K562 (cell line): ENCODE results near the gene SLC28A1. TPM values are rescaled to one million over a fixed set of nuclear protein-coding genes. Genes with fewer than 3 reads are reported as not detected.

Source experiments
- ATAC-seq: fragments of 200-7000 bp; cut with Tn5 transposase; 3 replicates; pipeline ENCODE4 v1.9.1; 2020; ENCODE audit warnings: moderate library complexity
- BruUV-seq: library from RNA; stranded (reverse); fragments of 400-500 nt; replicated peaks from 2 replicates; lab custom pipeline; 2021; lab: Mats Ljungman, UMichigan
- CTCF ChIA-PET: fragments of 300-600 bp; formaldehyde crosslinking; extraction: SDS; loops from one replicate; lab custom pipeline; 2021; ENCODE audit warnings: low intra/inter-chr PET ratio; lab: Yijun Ruan, JAX
- POLR2A ChIA-PET: fragments of 300-600, 350-650 bp; sonication (Branson Sonifier 250); formaldehyde crosslinking; extraction: SDS; loops from one replicate; lab custom pipeline; 2021; ENCODE audit warnings: antibody characterized with exemption, inconsistent platforms; lab: Yijun Ruan, JAX
- DNase-seq, 4 experiments: peaks; one replicate each; pipeline versions ENCODE4 v3.0.0 to v3.0.0-alpha.2; 2011 to 2018; ENCODE audit warnings: low spot score in 3 of 4, mixed read lengths in 3 of 4; ENCODE audit errors: extremely low read depth in 1 of 4
- FAIRE-seq: peaks from 2 replicates; lab custom pipeline; 2011; peaks lifted over from hg19 to GRCh38; lab: Jason Lieb, UNC
- H2AFZ ChIP-seq: 2 replicates; pipeline ENCODE4 v1.6.0; 2011; ENCODE audit warnings: low read depth, low read length, control low read depth, inconsistent platforms
- H3K27ac ChIP-seq: fragments of 200-600 bp; 3 replicates; pipeline ENCODE4 v1.8.0; 2011; ENCODE audit warnings: low read depth, mild to moderate bottlenecking, control low read depth, inconsistent platforms, low read length, moderate library complexity, mixed read lengths; ENCODE audit errors: extremely low read depth
- H3K27me3 ChIP-seq, 2 experiments: fragments of 300-600 bp in 1 of 2; 2 replicates in 1 of 2; 3 replicates in 1 of 2; pipeline versions ENCODE4 v1.6.0 to v1.8.0; 2011; ENCODE audit warnings: inconsistent platforms in 2 of 2, low read length in 2 of 2, mild to moderate bottlenecking in 1 of 2, mixed read lengths in 1 of 2, moderate library complexity in 1 of 2; ENCODE audit not compliant: control insufficient read depth in 2 of 2, insufficient read depth in 2 of 2
- H3K36me3 ChIP-seq: fragments of 300-600 bp; 3 replicates; pipeline ENCODE4 v1.8.0; 2011; ENCODE audit warnings: mild to moderate bottlenecking, low read length, inconsistent platforms; ENCODE audit not compliant: control insufficient read depth, insufficient read depth
- H3K4me1 ChIP-seq, 2 experiments: fragments of 200-600 bp in 1 of 2; replicated peaks in 1 of 2; 2 replicates in 1 of 2; 3 replicates in 1 of 2; pipeline versions ENCODE4 v1.5.1 to v1.8.0; 2011; ENCODE audit warnings: inconsistent platforms in 2 of 2, low read length in 2 of 2, mild to moderate bottlenecking in 1 of 2, mixed read lengths in 1 of 2, moderate library complexity in 1 of 2; ENCODE audit not compliant: control insufficient read depth in 2 of 2, insufficient read depth in 2 of 2
- H3K4me2 ChIP-seq: 2 replicates; pipeline ENCODE4 v1.6.1; 2011; ENCODE audit warnings: low read length, control low read depth, inconsistent platforms, mixed read lengths; ENCODE audit not compliant: insufficient read depth
- H3K4me3 ChIP-seq: fragments of 200-600 bp; sonication (generic), shearing (Covaris generic); 2 replicates; pipeline ENCODE4 v1.5.1; 2016; ENCODE audit warnings: control low read depth, inconsistent platforms
- H3K79me2 ChIP-seq: fragments of 200-600 bp; 3 replicates; pipeline ENCODE4 v1.8.0; 2011; ENCODE audit warnings: low read length, inconsistent platforms; ENCODE audit not compliant: control insufficient read depth, insufficient read depth
- H3K9ac ChIP-seq, 2 experiments: 2 replicates each; pipeline versions ENCODE4 v1.6.0 to v1.6.1; 2011; ENCODE audit warnings: low read depth in 2 of 2, low read length in 2 of 2, control low read depth in 1 of 2, inconsistent platforms in 1 of 2, mild to moderate bottlenecking in 1 of 2, mixed read lengths in 1 of 2; ENCODE audit not compliant: insufficient read depth in 1 of 2
- H3K9me1 ChIP-seq: one replicate; pipeline ENCODE4 v1.6.0; 2011; ENCODE audit warnings: inconsistent platforms, mild to moderate bottlenecking, low read length, moderate library complexity; ENCODE audit not compliant: control insufficient read depth, insufficient read depth
- H3K9me3 ChIP-seq: replicated peaks from 2 replicates; pipeline ENCODE4 v1.5.1; 2011; ENCODE audit warnings: low read depth, low read length, inconsistent platforms; ENCODE audit not compliant: control insufficient read depth, insufficient read depth
- H4K20me1 ChIP-seq: replicated peaks from 2 replicates; pipeline ENCODE4 v1.6.1; 2011; ENCODE audit warnings: low read length, inconsistent platforms, mixed read lengths; ENCODE audit not compliant: control insufficient read depth, insufficient read depth
- CHD4 ChIP-seq: fragments of 200-600 bp; sonication (generic); IDR thresholded peaks from 3 replicates; pipeline ENCODE4 v1.6.1; 2012; ENCODE audit warnings: low read depth, mild to moderate bottlenecking, mixed read lengths, low read length, inconsistent platforms; ENCODE audit not compliant: insufficient read depth, insufficient replicate concordance, poor library complexity, severe bottlenecking
- MTA2 ChIP-seq: fragments of 450-650 bp; IDR thresholded peaks from 2 replicates; pipeline ENCODE4 v1.6.1; 2016; ENCODE audit warnings: low read depth
- RHOXF2B ChIP-seq: fragments of 250-450 bp; sonication (Bioruptor Pico); conservative IDR thresholded peaks from 2 replicates; pipeline ENCODE4 v1.5.1; 2021
- ZC3H8 ChIP-seq: fragments of 450-650 bp; IDR thresholded peaks from 2 replicates; pipeline ENCODE4 v1.6.1; 2017
- WGBS: fragments of 100-300 bp; shearing (Covaris generic); methylation state at CpG from one replicate; pipeline ENCODE4 v1.1.6; 2016; ENCODE audit warnings: low coverage, mixed read lengths; ENCODE audit not compliant: insufficient coverage; ENCODE audit errors: missing lambda C conversion rate; 5-methylcytosine and 5-hydroxymethylcytosine counted together
- in situ Hi-C: fragments of 300-500 bp; cut with MboI; formaldehyde crosslinking; loops from 4 replicates; pipeline ENCODE4 v1.15.0; 2018; ENCODE audit warnings: inconsistent platforms, mixed read lengths
- intact Hi-C: fragments of 100-400 bp; cut with micrococcal nuclease; formaldehyde crosslinking; loops from 2 replicates; pipeline ENCODE4 v1.14.2; 2022
- polyA plus RNA-seq, 8 experiments: library from polyadenylated mRNA; depleted of rRNA in 4 of 8; stranded (reverse) in 5 of 8; unstranded in 3 of 8; fragments of >200 nt; fragmentation: Nextera tagmentation in 2 of 8; fragmentation: Illumina TruSeq in 1 of 8; extraction: Ambion mirVana in 2 of 8; extraction: Trizol in 1 of 8; gene quantifications; 2 replicates each; pipeline versions ENCODE4 v1.2.1 to v1.2.3, GENCODE V29; 2011 to 2014; ENCODE audit warnings: inconsistent platforms in 1 of 8, missing spikeins in 1 of 8
- total RNA-seq, 7 experiments: library from RNA; depleted of rRNA in 6 of 7; stranded (reverse); fragments of >200 nt in 6 of 7; fragmentation: Illumina TruSeq in 2 of 7; extraction: Trizol in 2 of 7; gene quantifications; 2 replicates each; pipeline versions ENCODE4 v1.2.1 to v1.2.3, GENCODE V29; 2011 to 2021; ENCODE audit warnings: low replicate concordance in 1 of 7
- TF ChIP-seq, protein P1 (sequence below): sonication (generic); formaldehyde crosslinking; IDR thresholded peaks from 2 replicates; pipeline ENCODE4 v1.5.0; 2020; ENCODE audit warnings: missing genetic modification reagents
- TF ChIP-seq, protein P2 (sequence below): IDR thresholded peaks from 3 replicates; pipeline ENCODE4 v1.6.1; 2011; ENCODE audit warnings: borderline replicate concordance, mild to moderate bottlenecking, moderate library complexity; ENCODE audit not compliant: insufficient read length; ENCODE audit errors: extremely low read depth
- TF ChIP-seq, protein P3 (sequence below), 2 experiments: fragments of 450-650 bp; IDR thresholded peaks; 2 replicates each; pipeline ENCODE4 v1.6.1; 2016; ENCODE audit warnings: mild to moderate bottlenecking in 2 of 2, borderline replicate concordance in 1 of 2, low read depth in 1 of 2, moderate library complexity in 1 of 2

The SLC28A1 gene
- total and polyA plus RNA-seq, 9 of the 15 experiments (the other 6 are each of a cell fraction or from before 2014, with no cell fraction given) = 0.04 TPM; not detected in 8

DNA sequence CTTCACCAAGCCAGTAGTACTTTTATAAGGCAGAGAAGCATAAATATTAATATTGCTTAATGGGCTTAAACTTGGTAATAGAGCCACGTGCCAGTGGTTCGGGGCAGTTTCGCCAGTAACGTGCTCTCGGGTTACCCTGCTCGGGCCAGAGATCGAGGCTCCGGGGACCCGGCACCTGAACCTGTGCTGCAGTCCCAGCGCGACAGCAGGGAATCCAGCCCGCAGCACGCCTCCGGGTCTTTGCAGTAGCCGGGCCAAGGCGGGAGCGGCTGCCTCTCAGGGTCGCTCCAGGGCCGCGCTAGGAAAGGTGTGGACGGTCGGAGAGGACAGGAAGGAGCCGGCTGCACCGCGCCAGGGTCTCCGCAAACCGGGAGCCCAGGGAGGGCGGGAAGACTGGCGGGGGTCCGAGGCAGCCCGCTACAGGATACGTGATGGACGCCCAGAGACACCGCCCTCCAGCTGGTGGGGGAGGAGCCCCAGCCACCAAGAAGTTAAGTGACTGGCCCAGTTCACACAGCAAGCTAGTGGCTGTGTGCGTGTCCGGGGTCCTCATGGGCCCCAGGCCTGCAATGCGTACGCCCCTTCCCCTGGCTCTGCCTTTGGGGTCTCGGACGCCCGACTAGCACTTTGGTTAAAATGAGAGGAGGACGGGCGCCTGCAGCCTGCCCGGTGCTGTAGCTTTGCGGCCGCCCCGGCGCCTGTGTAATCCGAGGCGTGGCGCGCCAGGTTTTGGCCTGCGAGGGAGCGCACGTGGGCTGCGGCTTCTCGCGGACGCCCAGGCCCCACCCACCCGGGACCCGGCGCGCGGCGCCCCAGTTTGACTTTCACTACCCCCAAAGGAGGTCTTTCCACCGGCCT is 96.0 kb downstream of the SLC28A1 start:
- H3K9me3 ChIP-seq = no peaks in the 10 kb centered on the region
- H2AFZ ChIP-seq = peak overlapping the region; percentile 92
- BruUV-seq = no TSS peak
- H3K79me2 ChIP-seq = peaks cover 39% of the 10 kb centered on the region
- peak overlapping the region; percentile 71 for H3K4me3 ChIP-seq
- peaks cover under 1% of the 10 kb centered on the region; the same call in 1 of the 3 replicates for H3K36me3 ChIP-seq
- under 1% methylated on average over 47 of the region's 66 CpGs for WGBS
- H3K9ac ChIP-seq = peak overlapping the region; percentile 78 to 95
- intact Hi-C loops = loop anchor here (2.0 kb wide), 2 partner anchors 26 to 64 kb away; no protein-coding TSS in a partner anchor
- ATAC-seq = peak; percentile 77
- no peaks in the 10 kb centered on the region for H3K27me3 ChIP-seq
- peak; percentile 44 for FAIRE-seq
- in situ Hi-C loops = no loop called here
- peak; percentile 85 to 88 (median 86) for DNase-seq
- H3K4me1 ChIP-seq = peaks cover 25 to 38% of the 10 kb centered on the region in 2 experiments
- H3K27ac ChIP-seq = peak overlapping the region; percentile 93
- ChIA-PET POLR2A (interaction anchor here (0.6 to 1.4 kb wide), 19 partner anchors 8 to 410 kb away, joined by 3 to 9 read pairs (median 4); no protein-coding TSS in a partner anchor), CTCF (no interaction called here)
- no peaks in the 10 kb centered on the region for H3K9me1 ChIP-seq
- peak overlapping the region; percentile 87 for H3K4me2 ChIP-seq
- H4K20me1 ChIP-seq = peaks cover 3% of the 10 kb centered on the region; the same call in 1 of the 2 replicates
- TF ChIP-seq, protein P1, sequence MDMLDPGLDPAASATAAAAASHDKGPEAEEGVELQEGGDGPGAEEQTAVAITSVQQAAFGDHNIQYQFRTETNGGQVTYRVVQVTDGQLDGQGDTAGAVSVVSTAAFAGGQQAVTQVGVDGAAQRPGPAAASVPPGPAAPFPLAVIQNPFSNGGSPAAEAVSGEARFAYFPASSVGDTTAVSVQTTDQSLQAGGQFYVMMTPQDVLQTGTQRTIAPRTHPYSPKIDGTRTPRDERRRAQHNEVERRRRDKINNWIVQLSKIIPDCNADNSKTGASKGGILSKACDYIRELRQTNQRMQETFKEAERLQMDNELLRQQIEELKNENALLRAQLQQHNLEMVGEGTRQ (CRISPR knock-in tag) = peak; percentile 71
- TF ChIP-seq RHOXF2B = 0 out of 2 replicates have a peak, but pooled peaks have one; percentile 21
- TF ChIP-seq, protein P2, sequence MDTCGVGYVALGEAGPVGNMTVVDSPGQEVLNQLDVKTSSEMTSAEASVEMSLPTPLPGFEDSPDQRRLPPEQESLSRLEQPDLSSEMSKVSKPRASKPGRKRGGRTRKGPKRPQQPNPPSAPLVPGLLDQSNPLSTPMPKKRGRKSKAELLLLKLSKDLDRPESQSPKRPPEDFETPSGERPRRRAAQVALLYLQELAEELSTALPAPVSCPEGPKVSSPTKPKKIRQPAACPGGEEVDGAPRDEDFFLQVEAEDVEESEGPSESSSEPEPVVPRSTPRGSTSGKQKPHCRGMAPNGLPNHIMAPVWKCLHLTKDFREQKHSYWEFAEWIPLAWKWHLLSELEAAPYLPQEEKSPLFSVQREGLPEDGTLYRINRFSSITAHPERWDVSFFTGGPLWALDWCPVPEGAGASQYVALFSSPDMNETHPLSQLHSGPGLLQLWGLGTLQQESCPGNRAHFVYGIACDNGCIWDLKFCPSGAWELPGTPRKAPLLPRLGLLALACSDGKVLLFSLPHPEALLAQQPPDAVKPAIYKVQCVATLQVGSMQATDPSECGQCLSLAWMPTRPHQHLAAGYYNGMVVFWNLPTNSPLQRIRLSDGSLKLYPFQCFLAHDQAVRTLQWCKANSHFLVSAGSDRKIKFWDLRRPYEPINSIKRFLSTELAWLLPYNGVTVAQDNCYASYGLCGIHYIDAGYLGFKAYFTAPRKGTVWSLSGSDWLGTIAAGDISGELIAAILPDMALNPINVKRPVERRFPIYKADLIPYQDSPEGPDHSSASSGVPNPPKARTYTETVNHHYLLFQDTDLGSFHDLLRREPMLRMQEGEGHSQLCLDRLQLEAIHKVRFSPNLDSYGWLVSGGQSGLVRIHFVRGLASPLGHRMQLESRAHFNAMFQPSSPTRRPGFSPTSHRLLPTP = no peak
- no peak for TF ChIP-seq ZC3H8
- TF ChIP-seq CHD4 = no peak
- TF ChIP-seq, protein P3, sequence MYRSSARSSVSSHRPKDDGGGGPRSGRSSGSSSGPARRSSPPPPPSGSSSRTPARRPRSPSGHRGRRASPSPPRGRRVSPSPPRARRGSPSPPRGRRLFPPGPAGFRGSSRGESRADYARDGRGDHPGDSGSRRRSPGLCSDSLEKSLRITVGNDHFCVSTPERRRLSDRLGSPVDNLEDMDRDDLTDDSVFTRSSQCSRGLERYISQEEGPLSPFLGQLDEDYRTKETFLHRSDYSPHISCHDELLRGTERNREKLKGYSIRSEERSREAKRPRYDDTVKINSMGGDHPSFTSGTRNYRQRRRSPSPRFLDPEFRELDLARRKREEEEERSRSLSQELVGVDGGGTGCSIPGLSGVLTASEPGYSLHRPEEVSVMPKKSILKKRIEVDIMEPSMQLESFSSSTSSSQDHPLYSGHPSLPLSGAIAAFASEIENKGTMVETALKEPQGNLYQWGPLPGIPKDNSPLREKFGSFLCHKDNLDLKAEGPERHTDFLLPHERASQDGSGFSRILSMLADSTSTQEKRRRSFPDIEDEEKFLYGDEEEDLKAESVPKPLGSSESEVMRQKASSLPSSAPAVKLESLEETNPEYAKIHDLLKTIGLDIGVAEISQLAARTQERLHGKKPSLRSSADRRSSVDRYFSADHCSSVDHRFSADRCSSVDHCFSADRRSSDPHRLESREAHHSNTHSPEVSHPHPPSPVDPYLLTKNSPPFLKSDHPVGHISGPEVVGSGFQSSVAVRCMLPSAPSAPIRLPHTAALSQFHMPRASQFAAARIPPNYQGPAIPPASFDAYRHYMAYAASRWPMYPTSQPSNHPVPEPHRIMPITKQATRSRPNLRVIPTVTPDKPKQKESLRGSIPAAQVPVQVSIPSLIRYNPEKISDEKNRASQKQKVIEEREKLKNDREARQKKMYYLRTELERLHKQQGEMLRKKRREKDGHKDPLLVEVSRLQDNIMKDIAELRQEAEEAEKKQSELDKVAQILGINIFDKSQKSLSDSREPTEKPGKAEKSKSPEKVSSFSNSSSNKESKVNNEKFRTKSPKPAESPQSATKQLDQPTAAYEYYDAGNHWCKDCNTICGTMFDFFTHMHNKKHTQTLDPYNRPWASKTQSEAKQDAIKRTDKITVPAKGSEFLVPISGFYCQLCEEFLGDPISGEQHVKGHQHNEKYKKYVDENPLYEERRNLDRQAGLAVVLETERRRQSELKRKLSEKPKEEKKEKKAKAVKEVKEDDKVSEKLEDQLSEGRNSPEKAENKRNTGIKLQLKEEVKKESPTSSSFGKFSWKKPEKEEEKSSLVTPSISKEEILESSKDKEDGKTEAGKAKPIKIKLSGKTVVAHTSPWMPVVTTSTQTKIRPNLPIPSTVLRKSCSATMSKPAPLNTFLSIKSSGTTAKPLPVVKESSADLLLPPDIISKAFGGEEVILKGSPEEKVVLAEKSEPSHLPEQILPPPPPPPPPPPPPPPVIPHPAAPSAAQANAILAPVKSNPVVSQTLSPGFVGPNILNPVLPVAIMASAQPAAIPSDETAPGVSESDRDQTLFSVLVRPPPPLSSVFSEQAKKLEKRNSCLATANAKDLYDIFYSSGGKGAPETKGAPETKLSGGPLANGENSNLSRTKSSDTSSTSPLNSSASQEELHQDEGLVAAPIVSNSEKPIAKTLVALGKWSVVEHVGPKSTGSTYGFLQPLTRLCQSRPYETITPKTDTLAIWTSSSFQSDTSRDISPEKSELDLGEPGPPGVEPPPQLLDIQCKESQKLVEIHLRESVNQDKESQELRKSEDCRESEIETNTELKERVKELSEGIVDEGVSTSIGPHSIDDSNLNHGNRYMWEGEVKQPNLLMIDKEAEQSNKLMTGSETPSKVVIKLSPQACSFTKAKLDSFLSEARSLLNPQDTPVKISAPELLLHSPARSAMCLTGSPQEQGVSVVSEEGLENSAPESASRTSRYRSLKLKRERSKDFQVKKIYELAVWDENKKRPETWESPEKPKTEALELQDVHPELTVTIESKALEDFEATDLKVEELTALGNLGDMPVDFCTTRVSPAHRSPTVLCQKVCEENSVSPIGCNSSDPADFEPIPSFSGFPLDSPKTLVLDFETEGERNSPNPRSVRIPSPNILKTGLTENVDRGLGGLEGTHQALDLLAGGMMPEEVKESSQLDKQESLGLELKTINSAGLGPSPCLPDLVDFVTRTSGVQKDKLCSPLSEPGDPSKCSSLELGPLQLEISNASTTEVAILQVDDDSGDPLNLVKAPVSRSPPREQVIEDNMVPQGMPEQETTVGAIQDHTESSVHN (IDR thresholded peaks at IDR 0.05; ENCODE audit: borderline replicate concordance in 1 of 2, low read depth in 1 of 2) = 0 out of 4 replicates have a peak, but pooled peaks of 1 of the 2 experiments have one; percentile 17
- no peak for TF ChIP-seq MTA2
